Endothelial cell of umbilical vein (primary cell): ENCODE results near the gene SCNN1B.

Experiments
- EZH2 ChIP-seq: IDR thresholded peaks from 2 replicates; pipeline ENCODE4 v1.6.1; 2012; ENCODE audit warnings: borderline replicate concordance, low read depth, mild to moderate bottlenecking, moderate library complexity, low read length, inconsistent platforms; ENCODE audit not compliant: severe bottlenecking
- TF ChIP-seq, protein P1 (sequence below), 2 donors: IDR thresholded peaks; 1 replicate in 1 of 2; 2 replicates in 1 of 2; pipeline ENCODE4 v1.5.1; 2011; ENCODE audit warnings: low read length in 2 of 2, mild to moderate bottlenecking in 2 of 2, moderate library complexity in 2 of 2, control low read depth in 1 of 2, inconsistent platforms in 1 of 2, low read depth in 1 of 2; ENCODE audit not compliant: insufficient read depth in 1 of 2; ENCODE audit errors: extremely low read depth in 1 of 2
- TF ChIP-seq, protein P2 (sequence below): IDR thresholded peaks from 2 replicates; pipeline ENCODE4 v1.6.1; 2011; ENCODE audit not compliant: insufficient read depth, insufficient read length

DNA sequence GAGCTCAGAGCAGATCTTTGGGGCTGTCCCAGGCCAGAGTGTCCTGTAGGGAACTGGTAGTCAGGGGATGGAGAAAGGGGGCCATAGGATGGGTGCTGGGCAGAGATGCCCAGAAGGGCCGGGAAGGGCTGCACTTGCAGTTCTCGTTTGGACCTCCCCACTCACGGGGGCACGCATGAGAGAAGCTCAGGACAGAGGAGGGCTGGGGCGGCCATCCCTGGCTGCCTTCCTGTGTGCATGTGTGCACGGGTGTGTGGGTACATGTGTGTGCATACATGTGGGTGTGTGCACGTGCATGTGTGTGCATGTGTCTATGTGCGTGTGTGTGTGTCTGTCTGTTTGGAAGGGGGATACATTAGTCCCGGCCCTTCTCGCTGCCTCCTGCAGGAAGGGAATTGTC lies 77.6 kb downstream of the SCNN1B start:
- TF ChIP-seq, protein P1, sequence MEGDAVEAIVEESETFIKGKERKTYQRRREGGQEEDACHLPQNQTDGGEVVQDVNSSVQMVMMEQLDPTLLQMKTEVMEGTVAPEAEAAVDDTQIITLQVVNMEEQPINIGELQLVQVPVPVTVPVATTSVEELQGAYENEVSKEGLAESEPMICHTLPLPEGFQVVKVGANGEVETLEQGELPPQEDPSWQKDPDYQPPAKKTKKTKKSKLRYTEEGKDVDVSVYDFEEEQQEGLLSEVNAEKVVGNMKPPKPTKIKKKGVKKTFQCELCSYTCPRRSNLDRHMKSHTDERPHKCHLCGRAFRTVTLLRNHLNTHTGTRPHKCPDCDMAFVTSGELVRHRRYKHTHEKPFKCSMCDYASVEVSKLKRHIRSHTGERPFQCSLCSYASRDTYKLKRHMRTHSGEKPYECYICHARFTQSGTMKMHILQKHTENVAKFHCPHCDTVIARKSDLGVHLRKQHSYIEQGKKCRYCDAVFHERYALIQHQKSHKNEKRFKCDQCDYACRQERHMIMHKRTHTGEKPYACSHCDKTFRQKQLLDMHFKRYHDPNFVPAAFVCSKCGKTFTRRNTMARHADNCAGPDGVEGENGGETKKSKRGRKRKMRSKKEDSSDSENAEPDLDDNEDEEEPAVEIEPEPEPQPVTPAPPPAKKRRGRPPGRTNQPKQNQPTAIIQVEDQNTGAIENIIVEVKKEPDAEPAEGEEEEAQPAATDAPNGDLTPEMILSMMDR (IDR thresholded peaks at IDR 0.05; ENCODE audit: extremely low read depth in 1 of 2, insufficient read depth in 1 of 2, low read depth in 1 of 2, low read length in 2 of 2) = no peak
- TF ChIP-seq EZH2 = no peak
- TF ChIP-seq, protein P2, sequence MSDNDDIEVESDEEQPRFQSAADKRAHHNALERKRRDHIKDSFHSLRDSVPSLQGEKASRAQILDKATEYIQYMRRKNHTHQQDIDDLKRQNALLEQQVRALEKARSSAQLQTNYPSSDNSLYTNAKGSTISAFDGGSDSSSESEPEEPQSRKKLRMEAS = no peak
